ENCODE data around the gene CD300LF. TPM values are rescaled to one million over a fixed set of nuclear protein-coding genes. Genes with fewer than 3 reads are reported as not detected.

Gene CD300LF
- total RNA-seq, 1 experiment from 2014 or later, result 0.13 TPM

DNA sequence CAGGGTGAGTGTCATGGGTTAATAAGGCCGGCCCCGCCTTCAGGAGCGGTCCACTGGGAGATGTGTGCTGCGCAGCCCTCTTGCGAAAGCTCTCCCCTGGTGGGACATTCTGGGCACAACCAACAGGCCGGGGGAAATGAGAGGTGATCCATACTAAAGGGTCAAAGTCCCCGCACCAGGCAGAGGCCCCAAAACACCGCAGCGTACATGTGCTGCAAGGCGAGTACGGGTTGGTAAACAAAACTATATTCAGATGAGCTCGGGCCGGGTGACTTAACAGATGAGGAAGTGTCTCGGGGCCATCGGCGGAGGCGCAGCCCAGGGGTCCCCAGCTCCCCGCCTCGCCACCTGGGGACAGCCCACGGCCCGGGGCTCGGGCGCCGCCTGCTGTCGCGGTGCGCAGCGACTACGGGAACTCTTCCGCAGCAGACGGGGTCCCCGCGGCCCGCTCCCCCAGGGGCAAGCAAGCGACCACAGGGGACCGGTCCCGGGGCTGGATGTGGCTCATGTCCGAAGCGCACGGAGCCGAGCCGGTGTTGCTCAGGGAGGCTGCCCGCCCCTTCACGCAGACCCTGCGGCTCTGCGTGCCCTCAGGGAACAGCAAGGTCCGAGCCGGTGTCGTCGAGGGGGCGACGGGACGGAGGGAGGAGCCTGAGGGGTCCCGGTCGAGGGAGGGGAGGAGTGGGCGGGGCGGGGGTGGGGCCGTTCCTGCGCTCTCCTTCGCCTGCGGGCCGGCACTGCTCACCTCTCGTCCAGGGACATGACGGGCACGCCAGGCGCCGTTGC, 24.0 kb upstream of the CD300LF start, which contains the start of gene RAB37:
Gene RAB37 (plus strand): TSS at position 744 of the 786 bp plus-strand sequence. CDS start 17 bp downstream, at position 761.
- DNase-seq (ENCODE audit: low read depth, low spot score), result no peak
- in situ Hi-C loops (cut with HindIII; ENCODE audit: low pct_unique_long_range_greater_than_20kb, low sequenced_read_pairs), result no loop called here

DNA sequence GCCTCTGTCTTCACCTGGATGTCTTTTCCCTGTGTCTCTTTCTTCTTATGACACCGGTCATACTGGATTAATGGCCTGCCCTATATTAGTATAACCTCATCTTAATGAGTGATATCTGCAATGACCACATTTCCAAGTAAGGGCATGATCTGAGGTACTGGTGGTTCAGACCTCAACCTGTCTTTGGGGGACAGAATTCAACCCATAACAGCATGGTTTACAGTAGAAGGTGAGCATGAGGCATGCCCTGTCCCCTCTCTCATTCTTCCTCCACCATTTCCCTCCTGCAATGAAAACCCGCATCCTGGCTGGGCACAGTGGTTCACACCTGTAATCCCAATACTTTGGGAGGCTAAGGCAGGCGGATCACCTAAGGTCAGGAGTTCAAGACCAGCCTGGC, 21.5 kb upstream of the CD300LF start:
- no peak for DNase-seq (ENCODE audit: low read depth, low spot score)
- in situ Hi-C loops (cut with HindIII; ENCODE audit: low pct_unique_long_range_greater_than_20kb, low sequenced_read_pairs), result no loop called here

DNA sequence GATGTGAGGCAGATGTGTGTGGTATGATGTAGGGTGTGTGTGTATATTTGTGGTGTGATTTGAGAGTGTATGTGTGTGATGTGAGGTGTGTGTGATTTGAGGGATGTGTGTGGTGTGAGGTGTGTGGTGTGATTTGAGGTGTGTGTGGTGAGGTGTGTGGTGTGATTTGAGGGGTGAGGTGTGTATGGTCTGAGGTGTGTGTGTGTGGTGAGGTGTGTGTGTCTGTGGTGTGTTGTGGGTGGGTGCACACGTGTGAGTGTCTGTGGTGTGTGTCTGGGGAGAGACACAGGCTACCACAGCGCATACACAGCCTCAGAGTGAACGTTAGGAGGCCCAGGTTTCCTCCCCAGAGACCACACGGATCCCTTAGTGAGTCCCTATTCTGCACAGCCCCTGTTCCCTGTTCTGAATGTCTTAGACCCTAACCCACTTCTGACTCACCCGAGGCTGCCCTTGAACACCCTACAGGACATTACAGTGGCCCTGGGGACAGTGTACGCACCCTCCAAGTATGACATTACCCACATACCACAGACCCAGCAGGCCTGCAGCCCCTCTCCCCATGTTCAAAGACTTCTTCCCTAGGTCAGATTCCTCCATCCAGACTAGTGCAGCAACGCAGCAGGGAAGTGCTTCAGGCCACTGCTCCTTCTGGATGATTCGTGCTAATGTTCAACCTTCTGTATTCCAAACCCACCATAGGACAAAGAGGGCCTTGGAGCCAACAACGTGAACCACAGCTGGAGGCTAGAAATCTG, 20.8 kb upstream of the CD300LF start:
- in situ Hi-C loops (cut with HindIII; ENCODE audit: low pct_unique_long_range_greater_than_20kb, low sequenced_read_pairs), result no loop called here
- DNase-seq (ENCODE audit: low read depth, low spot score), result peak; percentile 32

DNA sequence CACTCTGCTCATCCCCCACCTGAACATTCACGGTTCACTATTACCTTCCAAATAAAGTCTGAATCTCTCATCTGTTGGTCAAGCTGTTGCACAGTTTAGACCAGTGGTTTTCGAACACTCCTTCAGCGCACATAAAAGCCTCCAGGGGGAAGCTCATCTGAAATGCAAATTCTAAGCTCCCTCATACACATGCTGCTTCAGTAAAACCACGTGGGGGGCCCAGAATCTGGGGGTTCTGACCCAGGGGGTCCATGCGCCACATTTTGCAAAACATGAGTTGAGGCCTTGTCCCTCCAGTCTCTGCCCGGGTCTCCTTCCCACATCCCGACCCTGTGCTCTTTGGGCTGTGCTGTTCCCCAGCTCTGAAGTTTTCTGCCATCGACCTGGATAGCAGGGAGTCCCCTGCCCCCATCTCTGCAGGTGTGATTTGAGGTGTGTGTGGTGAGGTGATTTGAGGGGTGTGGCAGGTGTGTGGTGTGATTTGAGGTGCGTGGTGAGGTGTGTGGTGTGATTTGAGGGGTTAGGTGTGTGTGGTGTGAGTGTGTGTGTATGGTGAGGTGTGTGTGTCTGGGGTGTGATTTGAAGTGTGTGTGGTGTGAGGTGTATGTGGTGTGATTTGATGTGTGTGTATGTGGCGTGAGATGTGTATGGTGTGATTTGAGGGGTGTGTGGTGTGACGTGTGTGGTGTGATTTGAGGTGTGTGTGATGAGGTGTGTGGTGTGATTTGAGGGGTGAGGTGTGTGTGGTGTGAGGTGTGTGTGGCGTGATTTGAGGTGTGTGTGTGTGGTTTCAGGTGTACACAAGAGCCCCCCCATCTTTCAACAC, 19.5 kb upstream of the CD300LF start:
- in situ Hi-C loops (cut with HindIII; ENCODE audit: low pct_unique_long_range_greater_than_20kb, low sequenced_read_pairs), result no loop called here
- DNase-seq (ENCODE audit: low read depth, low spot score), result no peak

DNA sequence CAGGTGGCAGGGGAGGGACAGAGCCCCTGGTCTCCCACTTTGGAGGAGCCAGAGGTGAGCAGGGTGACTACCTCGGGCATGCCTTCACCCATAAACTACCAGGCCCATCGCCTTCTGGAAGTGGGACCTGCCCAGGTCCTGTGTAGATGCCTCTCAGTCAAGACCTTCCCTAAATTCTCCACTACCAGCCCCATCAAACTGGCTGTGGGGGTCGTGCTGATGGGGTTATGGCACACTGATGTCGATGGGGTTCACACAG, 18.6 kb upstream of the CD300LF start:
- DNase-seq (ENCODE audit: low read depth, low spot score), result no peak
- in situ Hi-C loops (cut with HindIII; ENCODE audit: low pct_unique_long_range_greater_than_20kb, low sequenced_read_pairs), result no loop called here

DNA sequence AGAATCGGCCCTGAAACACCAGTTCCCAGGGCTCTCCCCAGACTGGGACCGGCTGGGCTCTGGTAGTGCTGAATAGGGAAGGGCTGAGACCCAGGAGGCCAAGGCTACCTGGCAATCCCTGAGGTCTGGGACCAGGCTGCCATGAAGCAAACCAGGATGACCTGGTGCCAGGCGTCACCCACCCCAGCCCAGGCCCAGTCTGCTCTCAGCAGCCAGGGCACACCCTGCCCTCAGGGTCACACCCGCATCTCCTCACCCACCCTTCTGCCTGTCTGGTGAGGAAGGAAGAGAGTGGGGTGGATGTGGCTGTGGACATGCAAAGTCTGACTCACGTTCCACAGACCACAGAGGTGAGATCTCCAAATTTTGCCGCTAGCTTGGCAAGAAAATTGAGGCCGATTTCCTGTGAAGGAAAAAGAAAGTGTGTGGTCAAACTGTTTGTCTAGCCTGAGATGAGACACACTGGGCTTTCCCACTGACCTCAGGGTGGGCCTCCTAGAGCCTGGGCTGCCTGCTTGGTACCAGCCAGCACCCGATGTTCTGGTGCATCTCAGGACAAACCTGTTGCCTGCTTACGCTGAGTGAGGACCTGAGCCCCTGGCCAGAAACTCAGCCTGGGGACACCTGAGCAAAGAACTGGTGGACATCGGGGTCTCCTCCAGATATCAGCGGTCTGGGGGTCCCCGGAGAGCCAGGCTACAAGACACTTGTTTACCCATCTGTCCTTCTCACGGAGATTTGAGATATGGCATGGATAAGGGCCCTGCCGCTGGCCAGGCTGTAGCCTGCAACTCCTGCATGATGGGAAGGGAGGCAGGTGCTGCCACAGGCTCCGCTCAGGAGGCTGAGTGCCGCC, 18.0 kb upstream of the CD300LF start:
- in situ Hi-C loops (cut with HindIII; ENCODE audit: low pct_unique_long_range_greater_than_20kb, low sequenced_read_pairs), result no loop called here
- DNase-seq (ENCODE audit: low read depth, low spot score), result no peak

DNA sequence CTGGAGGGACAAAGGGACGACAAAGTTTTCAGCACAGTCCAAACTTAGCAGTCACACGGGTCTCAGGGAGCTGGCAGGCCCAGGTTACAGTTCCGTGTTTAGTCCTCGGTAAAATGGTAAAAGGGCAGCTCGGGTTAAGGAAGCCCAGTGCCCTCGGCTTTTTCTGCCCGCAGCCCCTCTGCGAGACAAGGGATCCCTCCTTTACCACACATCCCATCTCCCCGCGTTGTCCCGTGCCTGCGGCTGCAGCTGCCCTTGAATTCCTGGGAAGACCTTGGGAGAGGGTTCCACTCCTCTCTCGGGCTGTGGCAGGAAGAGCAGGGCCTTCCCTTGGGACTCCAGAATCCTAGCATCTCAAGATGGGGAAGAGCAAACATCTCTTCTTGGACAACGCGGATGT, 17.1 kb upstream of the CD300LF start:
- in situ Hi-C loops (cut with HindIII; ENCODE audit: low pct_unique_long_range_greater_than_20kb, low sequenced_read_pairs), result no loop called here
- no peak for DNase-seq (ENCODE audit: low read depth, low spot score)

DNA sequence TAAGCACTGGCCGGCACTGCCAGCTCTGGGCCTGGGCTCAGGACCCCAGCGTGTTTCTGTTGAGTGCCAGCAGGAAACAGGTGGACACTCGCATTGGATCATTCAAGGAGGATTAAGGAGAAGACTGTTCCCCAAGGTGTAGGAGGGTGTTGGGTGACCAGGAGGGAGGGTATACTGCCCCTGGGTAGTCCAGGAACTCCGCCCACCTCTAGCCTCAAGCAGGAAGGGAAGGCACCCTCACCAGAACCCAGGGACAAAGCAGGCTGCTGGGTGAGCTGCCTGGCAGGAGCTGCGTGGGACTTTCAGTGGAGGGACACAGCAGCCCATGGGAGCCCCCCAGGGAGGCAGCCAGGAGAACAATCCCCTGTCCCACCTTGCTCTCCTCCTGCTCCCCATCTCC, 16.6 kb upstream of the CD300LF start:
- in situ Hi-C loops (cut with HindIII; ENCODE audit: low pct_unique_long_range_greater_than_20kb, low sequenced_read_pairs), result no loop called here

DNA sequence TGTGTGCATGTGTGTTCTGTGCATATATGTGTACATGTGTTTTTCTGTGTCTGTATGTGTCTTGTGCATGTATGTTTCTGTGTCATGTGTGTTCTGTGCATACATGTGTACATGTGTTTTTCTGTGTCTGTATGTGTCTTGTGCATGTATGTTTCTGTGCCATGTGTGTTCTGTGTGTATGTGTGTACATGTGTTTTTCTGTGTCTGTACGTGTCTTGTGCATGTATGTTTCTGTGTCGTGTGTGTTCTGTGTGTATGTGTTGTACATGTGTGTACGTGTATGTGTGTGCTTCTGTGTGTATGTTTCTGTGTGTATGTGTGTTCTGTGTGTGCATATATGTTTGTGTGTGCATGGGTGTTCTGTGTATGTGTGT, 16.0 kb upstream of the CD300LF start:
- DNase-seq (ENCODE audit: low read depth, low spot score), result no peak
- in situ Hi-C loops (cut with HindIII; ENCODE audit: low pct_unique_long_range_greater_than_20kb, low sequenced_read_pairs), result no loop called here

More for the DNA sequence above, 16.6 kb upstream of the CD300LF start:
- DNase-seq (ENCODE audit: low read depth, low spot score), result no peak

DNA sequence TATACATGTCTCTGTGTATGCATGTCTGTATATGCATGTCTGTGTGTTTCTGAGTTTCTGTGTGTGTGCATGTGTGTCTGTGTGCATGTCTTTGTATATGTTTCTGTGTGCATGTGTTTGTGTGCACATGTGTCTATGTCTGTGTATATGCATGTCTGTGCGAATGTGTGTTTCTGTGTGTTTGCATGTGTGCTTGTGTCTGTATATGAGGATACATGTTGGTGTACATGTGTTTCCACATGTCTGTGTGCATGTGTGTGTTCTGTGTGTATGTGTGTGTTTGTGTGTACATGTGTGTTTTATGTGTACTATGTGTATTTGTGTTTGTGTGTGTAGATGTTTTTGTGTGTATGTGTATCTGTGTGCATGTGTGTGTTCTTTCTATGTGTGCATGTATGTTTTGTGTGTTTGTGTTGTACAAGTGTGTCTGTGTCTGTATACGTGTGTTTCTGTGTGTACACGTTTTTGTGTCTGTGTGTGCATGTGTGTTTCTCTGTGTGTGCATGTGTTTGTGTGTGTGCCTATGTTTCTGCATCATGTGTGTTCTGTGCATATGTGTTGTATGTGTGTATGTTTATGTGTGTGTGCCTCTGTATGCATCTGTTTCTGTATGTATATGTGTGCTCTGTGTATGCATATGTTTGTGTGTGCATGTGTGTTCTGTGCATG, 15.4 kb upstream of the CD300LF start:
- in situ Hi-C loops (cut with HindIII; ENCODE audit: low pct_unique_long_range_greater_than_20kb, low sequenced_read_pairs), result no loop called here
- DNase-seq (ENCODE audit: low read depth, low spot score), result no peak

DNA sequence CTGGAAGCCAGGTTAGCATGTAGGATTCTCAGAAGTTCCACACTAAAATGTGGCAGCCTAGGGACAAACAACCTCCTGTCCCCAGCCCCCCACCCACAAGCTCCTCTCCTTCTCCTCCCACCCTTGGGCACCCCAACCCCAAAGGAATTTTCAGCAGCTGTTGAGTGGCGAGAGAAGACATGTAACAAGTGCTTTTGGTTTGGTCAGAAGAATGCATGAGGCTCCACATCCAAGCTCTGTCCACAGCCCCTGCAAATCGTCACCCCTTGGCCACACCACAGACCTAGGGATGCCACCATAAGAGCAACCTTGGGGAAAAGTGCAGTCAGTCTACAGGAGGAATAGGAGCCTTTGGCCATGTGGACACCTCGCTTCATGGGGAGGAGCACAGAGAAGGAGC, 12.4 kb upstream of the CD300LF start:
- no peak for DNase-seq (ENCODE audit: low read depth, low spot score)

DNA sequence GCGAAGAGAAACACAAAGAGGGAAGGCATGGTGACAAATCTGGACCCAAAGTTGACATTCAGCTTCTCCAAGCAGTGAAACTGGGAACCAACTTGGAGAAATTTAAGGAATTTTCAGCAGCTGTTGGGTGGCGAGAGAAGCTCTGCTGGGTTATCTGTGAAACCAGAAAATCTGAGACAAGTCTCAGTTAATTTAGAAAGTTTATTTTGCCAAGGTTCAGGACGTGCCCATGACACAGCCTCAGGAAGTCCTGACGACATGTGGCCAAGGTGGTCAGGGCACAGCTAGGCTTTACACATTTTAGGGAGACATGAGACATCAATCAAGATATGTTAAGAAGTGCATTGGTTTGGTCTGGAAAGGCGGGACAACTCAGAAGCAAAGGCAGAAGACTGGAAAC, 11.2 kb upstream of the CD300LF start:
- in situ Hi-C loops (cut with HindIII; ENCODE audit: low pct_unique_long_range_greater_than_20kb, low sequenced_read_pairs), result no loop called here
- no peak for DNase-seq (ENCODE audit: low read depth, low spot score)

More for the DNA sequence above, 12.4 kb upstream of the CD300LF start:
- in situ Hi-C loops (cut with HindIII; ENCODE audit: low pct_unique_long_range_greater_than_20kb, low sequenced_read_pairs), result no loop called here

DNA sequence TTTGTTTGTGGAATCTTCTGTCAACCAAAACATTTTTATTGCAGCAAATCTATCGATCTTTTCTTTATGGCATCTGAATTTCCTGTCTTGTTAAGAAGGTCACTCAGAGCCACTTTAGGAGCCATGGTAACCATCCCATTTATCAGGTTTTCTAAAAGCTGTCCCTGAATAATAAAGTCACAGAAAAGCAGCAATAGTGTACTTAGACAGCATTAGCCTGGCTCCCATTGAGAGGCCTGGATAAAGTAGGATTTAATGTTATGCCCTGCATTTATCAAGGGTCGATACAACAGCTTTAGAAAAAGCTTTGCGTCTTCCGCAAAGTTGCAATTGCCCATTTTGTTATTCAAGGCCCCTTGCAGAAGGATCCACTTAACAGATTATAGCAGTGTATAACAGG, 10.1 kb upstream of the CD300LF start:
- in situ Hi-C loops (cut with HindIII; ENCODE audit: low pct_unique_long_range_greater_than_20kb, low sequenced_read_pairs), result no loop called here
- DNase-seq (ENCODE audit: low read depth, low spot score), result no peak

DNA sequence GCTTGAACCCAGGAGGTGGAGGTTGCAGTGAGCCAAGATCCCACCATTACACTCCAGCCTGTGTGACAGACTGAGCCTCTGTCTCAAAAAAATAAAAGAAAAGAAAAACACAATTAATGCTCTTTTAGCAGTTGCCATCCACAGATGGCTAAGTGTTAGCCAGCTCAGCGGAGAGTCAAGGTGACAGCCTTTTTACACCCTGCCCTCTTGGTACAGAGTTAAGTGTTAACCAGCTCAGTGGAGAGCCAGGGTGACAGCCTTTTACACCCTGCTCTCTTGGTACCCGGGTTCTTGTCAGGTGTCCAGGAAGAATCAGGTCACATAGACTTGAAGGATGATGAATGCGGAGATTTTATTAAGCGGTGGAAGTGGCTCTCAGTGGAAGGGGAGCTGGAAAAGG, 7.8 kb upstream of the CD300LF start:
- in situ Hi-C loops (cut with HindIII; ENCODE audit: low pct_unique_long_range_greater_than_20kb, low sequenced_read_pairs), result no loop called here
- DNase-seq (ENCODE audit: low read depth, low spot score), result no peak

DNA sequence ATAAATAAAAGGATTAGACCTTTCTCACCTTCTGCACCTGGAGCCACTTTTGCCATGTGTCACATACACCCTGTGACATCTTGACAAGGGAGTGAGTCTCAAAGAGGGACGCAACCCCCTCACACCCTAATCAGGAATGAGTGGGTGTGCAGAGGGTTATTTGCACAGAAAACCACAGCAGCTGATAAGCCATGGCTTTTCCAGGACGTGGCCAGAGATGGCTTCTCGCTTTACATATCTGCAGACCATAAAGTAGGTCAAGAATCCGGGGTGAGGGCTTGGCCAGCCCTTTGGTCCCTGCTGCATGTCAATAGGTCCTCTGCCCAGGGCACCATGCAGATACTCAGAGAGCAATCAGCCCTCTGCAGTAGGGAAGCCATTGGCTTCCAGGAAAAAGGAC, 2.4 kb upstream of the CD300LF start:
- in situ Hi-C loops (cut with HindIII; ENCODE audit: low pct_unique_long_range_greater_than_20kb, low sequenced_read_pairs), result no loop called here
- DNase-seq (ENCODE audit: low read depth, low spot score), result no peak

DNA sequence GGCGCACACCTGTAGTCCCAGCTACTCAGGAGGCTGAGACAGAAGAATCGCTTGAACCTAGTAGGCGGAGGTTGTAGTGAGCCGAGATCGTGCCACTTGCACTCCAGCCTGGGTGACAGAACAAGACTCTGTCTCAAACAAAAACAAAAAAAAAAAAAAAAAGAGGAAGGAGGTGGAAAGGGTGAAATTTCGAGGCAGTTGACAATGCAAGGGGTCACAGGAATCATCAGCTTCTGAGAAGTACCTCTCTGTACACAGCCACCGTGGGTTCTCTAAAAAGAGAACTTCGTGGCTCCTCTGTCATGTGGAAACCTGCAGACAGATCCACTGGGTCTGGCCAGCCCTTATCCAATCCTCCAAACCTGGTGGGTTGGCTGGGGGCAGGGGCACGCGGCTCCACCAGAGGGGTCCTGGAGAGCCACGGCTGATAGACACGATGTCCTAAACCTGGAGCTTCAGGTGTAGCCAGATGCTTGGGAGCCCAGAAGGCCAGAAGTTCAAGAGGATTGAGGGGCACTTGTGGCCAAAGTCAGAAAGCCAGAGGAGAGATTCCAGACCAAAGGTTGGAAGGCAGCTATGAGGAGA, 540 bp upstream of the CD300LF start:
- DNase-seq (ENCODE audit: low read depth, low spot score), result no peak
- in situ Hi-C loops (cut with HindIII; ENCODE audit: low pct_unique_long_range_greater_than_20kb, low sequenced_read_pairs), result no loop called here

DNA sequence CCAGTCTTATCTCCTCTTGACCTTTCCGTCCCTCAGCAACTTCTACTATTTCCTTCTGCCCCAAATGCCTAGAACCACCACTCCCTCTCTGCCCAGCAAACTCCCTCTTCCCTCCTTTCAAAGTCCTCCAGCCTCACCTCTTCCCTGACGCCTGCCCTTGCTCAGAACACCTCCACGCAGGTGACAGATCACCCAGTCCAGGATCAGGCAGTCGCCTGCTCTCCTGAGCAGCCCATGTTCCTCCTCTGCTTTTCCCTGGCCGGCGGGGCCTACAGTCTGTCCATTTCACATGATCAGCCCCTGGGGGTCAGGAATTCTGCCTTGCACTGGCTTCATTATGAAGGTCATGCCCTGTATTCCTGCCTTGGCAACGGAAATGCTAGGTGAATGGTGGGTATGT, 422 bp downstream of the CD300LF start:
- no peak for DNase-seq (ENCODE audit: low read depth, low spot score)
- in situ Hi-C loops (cut with HindIII; ENCODE audit: low pct_unique_long_range_greater_than_20kb, low sequenced_read_pairs), result no loop called here

Measured in SK-MEL-5 (cell line).